HG03066 (cell line): ENCODE measurements around the gene NBR1.
"Not testable (repeated sequence)": the region's sequence is repeated elsewhere in the genome, so short reads cannot be mapped to it uniquely, and the experiment has no call there.

Experiments
- ATAC-seq: cut with Tn5 transposase; IDR thresholded peaks from one replicate; pipeline ENCODE4 v1.9.1; 2021; ENCODE audit warnings: low read depth; ENCODE audit not compliant: unreplicated experiment

Gene NBR1

DNA sequence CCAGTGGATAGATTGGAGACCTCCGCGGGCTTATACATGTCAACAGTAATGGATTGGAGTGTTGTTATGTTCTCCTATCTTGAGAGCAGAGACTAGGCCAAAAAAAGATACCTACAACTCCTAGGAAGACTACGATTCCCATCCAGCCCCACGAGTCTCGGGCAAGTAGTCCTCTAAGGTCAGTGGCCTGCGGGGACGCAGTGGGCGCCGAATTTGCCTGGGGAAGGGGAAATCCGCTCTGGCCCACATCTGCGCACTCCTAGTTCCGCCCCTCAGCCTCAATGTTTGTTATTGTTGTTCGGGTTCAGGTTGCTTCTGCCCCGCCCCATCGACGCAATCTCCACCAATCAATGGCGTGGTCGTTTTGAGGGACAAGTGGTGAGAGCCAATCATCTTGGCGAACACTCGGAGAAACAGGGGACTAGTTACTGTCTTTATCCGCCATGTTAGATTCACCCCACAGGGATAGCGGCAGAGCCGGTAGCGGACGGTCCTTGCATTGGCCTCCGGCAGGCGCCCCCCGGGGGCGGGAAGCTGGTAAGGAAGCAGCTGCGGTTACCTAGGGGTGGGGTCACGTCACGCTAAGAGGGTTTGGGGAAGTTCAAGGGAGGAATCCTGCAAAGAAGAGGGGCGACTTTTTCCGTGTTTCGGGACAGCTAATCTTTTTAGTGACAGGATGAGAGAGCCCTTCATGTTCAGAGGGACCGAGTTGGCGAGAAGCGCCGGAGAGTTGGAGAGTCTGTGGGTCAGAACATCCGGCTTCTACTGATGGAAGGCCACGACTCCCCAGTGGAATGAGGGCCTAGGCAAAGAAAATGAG lies at the start of gene NBR1:
TSS of gene NBR1 (plus strand) at position 449 of the 820 bp plus-strand sequence. CDS start 4,586 bp downstream, outside the sequence.
- peak; percentile 75 for ATAC-seq

- ATAC-seq = peak; percentile 93
Measured at GRCh38 chr17:43125133-43125966, 45.7 kb upstream of the NBR1 start, which contains the start of gene BRCA1. Gene BRCA1, minus strand, starts transcription at chr17:43125364. Its CDS starts 1,268 bp downstream, at chr17:43124096.

- no peak for ATAC-seq
Measured at GRCh38 chr17:43125967-43126910, 44.8 kb upstream of the NBR1 start.

DNA sequence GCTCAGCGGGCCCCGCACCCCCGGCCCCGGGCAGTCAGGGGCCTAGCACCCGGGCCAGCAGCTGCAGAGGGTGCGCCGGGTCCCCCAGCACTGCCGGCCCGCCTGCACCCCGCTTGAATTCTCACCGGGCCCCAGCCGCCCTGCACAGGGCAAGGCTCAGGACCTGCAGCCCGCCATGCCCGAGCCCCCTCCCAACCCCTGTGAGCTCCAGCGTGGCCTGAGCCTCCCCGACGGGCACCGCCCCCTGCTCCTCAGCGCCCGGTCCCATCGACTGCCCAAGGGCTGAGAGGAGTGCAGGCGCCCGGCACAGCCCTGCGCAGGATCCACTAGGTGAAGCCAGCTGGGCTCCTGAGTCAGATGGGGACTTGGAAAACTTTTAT lies 44.1 kb upstream of the NBR1 start:
- no peak for ATAC-seq

DNA sequence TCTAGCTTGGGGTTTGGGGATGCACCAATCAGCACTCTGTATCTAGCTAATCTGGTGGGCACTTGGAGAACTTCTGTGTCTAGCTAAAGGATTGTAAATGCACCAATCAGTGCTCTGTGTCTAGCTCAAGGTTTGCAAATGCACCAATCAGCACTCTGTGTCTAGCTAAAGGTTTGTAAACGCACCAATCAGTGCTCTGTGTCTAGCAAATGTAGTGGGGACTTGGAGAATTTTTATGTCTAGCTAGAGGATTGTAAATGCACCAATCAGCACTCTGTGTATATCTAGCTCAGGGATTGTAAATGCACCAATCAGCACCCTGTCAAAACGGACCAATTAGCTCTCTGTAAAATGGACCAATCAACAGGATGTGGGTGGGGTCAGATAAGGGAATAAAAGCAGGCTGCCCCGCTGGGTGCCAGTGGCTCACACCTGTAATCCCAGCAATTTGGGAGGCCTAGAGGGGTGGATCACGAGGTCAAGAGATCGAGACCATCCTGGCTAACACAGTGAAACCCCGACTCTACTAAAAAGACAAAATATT lies 43.6 kb upstream of the NBR1 start:
- not testable (repeated sequence) for ATAC-seq

DNA sequence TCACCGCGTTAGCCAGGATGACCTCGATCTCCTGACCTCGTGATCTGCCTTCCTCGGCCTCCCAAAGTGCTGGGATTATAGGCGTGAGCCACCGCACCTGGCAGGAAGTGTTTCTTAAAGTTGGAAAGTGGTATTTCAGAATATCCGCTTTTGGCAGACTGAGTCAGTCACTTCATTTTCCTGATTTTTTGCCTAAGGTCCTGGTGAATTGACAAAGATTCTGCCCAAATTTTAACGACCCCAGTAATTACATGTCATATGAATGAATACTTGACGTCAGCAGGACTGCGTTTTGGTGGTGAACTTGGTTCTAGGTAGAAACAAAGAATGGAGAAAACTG lies 41.4 kb upstream of the NBR1 start:
- no peak for ATAC-seq

DNA sequence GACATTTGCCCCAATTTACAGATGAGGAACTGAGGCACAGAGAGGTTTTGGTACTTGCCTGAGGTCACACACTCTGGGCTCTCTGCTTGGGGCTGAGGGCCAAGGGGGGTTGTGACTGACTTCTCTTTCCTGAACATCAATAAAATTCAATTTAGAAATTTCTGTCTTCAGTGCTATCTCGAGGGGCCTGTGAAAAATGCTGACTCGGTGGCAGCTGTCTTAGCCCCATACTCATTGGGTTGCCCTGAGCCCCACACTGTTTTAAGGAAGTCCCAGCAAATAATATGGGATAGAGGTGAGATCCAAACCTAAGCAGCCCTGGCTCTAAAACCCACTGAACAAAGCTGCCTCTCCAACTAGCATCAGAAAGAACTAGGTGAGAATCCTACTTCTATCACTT lies 38.9 kb upstream of the NBR1 start:
- no peak for ATAC-seq

DNA sequence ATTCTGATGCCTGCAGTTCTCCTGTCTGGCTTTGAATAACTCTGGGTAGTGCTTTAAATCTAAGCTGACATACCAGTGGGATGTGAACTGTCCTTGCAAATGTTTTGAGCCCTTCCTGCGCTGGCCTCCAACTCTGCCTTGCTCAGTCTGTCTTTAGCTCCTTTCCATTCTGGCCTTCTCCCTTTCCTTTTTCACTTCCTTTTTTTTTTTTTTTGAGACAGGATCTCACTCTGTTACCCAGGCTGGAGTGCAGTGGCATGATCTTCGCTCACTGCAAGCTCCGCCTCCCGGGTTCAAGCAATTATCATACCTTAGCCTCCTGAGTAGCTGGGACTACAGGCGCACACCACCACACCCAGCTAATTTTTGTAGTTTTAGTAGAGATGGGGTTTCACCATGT lies 37.6 kb upstream of the NBR1 start:
- not testable (repeated sequence) for ATAC-seq

DNA sequence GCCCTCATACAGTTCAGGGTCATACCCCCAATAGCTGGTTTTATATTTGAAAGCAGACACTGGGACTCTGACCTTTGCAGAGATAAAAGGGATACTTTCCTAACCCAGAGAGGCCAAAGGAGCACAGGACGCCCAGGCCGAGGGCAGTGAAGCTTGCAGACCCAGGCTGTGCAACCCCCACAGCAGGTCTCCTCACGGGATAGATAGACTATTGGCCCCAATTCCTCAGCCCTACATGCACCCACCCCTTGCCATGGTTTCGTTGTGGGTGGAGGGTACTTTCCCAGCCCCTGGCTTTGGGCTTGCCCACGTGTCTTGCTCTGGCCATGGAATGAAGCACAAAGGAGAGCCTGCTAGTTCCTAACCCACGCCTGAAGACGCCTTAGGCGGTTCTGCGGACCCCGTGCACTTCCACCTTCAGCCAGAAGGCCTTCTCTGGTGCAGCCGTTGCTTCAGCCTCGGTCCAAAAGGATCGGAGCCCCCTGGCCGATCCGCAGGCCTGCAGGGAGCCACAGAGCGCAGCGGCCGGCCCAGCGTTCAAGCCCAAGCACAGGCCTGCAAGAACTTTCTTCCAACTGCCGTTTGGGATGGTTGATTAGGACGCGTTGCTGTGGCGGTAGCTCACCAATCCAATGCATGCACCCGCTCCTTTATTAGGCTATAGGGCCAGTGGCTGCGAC lies 36.1 kb upstream of the NBR1 start:
- ATAC-seq = no peak

DNA sequence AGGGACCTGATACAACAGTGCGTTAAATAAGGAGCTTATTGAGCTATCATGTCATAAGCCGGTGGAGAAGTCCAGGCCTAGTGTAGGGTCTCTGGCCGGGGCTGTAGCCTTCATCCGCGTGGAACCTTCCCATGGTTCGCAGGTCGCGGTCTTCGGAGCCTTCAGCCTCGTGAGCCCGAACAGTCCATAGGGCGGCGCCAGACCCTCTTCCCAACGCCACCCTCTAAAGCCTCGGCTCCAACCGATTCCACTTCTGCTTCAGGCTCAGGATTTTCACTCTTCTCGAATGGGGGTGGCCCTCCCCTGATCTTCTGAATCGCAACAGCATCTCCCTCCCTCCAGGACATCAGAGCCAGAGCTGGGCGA lies 35.6 kb upstream of the NBR1 start:
- no peak for ATAC-seq

GRCh38 chr17:43136574-43136973 lies 34.4 kb upstream of the NBR1 start:
- ATAC-seq = not testable (repeated sequence)

- not testable (repeated sequence) for ATAC-seq
Measured at GRCh38 chr17:43138531-43138930, 32.5 kb upstream of the NBR1 start.

- no peak for ATAC-seq
Measured at GRCh38 chr17:43140396-43141332, 30.4 kb upstream of the NBR1 start.

GRCh38 chr17:43142153-43142552 lies 28.9 kb upstream of the NBR1 start:
- ATAC-seq = no peak

DNA sequence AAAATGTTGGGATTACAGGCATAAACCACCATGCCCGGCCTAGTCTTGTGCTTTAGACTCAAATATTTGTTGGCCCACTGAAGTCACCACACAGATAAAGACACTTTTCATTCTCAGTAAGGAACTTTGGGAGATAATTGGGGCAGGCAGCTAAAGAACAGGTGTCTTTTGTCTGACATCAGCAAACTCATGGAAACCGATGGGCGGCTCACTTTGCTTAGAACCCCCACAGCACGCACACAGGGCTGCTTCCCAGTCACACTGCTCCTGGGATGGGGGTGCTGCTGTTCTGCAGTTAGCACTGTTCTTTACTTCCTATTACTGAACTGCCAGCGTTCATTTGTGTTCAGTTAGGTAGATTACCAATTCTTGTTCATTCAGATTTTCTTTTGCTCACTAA lies 27.8 kb upstream of the NBR1 start:
- no peak for ATAC-seq

DNA sequence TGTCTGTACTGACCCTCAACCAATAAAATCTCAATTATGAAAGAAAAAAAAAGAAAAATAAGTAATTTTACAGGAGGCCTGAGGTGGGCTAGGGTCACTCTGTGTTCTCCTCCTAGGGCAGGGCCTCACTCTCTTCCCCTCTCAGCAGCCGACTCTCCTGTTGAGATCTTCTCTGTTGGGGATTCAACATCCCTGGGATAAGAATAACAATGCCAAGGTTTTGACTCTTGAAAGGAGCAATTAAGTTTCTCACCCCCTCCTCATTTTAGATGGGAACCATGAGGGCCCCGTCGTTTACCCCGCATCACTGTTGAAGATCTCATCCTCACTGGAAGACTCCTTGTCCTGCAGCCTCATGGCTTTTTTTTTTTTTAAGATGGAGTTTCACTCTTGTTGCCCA lies 24.4 kb upstream of the NBR1 start:
- ATAC-seq = no peak

- no peak for ATAC-seq
Measured at GRCh38 chr17:43151880-43152456, 19.0 kb upstream of the NBR1 start.

DNA sequence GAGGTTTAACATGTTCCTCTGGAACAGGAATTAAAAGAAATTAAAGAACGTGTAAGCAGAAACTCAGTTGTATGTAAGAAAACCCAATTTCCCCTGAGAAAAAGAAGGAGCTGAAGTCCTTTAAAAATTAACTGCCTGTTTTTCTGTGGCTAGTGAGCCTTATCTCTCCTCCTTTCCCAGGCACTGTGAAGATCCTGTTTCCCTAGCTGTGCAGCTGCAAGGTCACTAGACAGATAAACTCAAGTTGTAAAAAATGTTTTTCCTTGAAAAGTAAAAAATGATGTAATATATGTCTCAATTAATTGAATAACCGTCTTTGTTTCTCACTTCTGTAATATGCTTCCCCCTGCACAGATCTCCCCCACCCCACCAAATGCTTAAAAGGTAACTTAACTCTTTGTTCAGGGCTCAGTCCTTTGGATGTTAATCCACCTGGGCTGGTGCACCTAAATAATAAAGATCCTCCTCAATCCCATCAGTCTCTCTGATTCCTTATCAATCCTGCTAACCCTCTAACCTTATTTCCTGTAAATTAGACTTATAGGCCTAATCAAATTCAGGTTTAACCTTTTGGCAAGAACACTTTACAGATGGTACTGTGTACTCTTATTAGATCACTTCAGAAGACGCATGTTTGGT lies 17.7 kb upstream of the NBR1 start:
- not testable (repeated sequence) for ATAC-seq
